IMR-90 (cell line): ENCODE measurements around the gene NXPE3. TPM values are rescaled to one million over a fixed set of nuclear protein-coding genes. Genes with fewer than 3 reads are reported as not detected.

Experiments used
- ATAC-seq: fragments of 200-7000 bp; cut with Tn5 transposase; 2 replicates; pipeline ENCODE4 v1.9.1; 2020; ENCODE audit warnings: low read depth, mild to moderate bottlenecking, moderate library complexity
- BruUV-seq: library from RNA; stranded (reverse); fragments of 400-500 nt; replicated peaks from 2 replicates; lab custom pipeline; 2021; lab: Mats Ljungman, UMichigan
- CTCF ChIA-PET: fragments of 300-600 bp; formaldehyde crosslinking; extraction: SDS; loops from one replicate; lab custom pipeline; 2021; ENCODE audit warnings: antibody characterized with exemption; lab: Yijun Ruan, JAX
- POLR2A ChIA-PET: fragments of 300-600 bp; sonication (Branson Sonifier 250); formaldehyde crosslinking; loops from one replicate; lab custom pipeline; 2022; ENCODE audit warnings: antibody characterized with exemption; ENCODE audit not compliant: unreplicated experiment; lab: Charles Lee
- DNase-seq: peaks from one replicate; pipeline ENCODE4 v3.0.0; 2013
- H2AFZ ChIP-seq: replicated peaks from 2 replicates; pipeline ENCODE3; 2013; ENCODE audit warnings: low read length, mild to moderate bottlenecking; ENCODE audit not compliant: poor library complexity
- H2AK5ac ChIP-seq: 2 replicates; pipeline ENCODE4 v1.6.1; 2013; ENCODE audit warnings: low read depth, low read length, inconsistent platforms
- H2AK9ac ChIP-seq: replicated peaks from 2 replicates; pipeline ENCODE3; 2013; ENCODE audit warnings: mild to moderate bottlenecking, low read depth, low read length, moderate library complexity; ENCODE audit not compliant: poor library complexity
- H2BK120ac ChIP-seq: 2 replicates; pipeline ENCODE4 v1.6.1; 2013; ENCODE audit warnings: low read depth, low read length, inconsistent platforms
- H2BK15ac ChIP-seq: 3 replicates; pipeline ENCODE4 v1.6.1; 2013; ENCODE audit warnings: low read depth, low read length, inconsistent platforms
- H2BK20ac ChIP-seq: 2 replicates; pipeline ENCODE4 v1.6.1; 2013; ENCODE audit warnings: low read depth, mild to moderate bottlenecking, inconsistent platforms, low read length, moderate library complexity
- H2BK5ac ChIP-seq: 2 replicates; pipeline ENCODE4 v1.6.1; 2013; ENCODE audit warnings: mild to moderate bottlenecking, low read depth, low read length, inconsistent platforms; ENCODE audit not compliant: poor library complexity, severe bottlenecking
- H3K14ac ChIP-seq: replicated peaks from 2 replicates; pipeline ENCODE4 v1.6.1; 2013; ENCODE audit warnings: low read depth, low read length, inconsistent platforms
- H3K18ac ChIP-seq: 2 replicates; pipeline ENCODE4 v1.6.1; 2013; ENCODE audit warnings: low read depth, low read length, control low read depth
- H3K23ac ChIP-seq: 2 replicates; pipeline ENCODE4 v1.6.1; 2013; ENCODE audit warnings: low read depth, low read length, inconsistent platforms
- H3K27ac ChIP-seq: 2 replicates; pipeline ENCODE4 v1.5.1; 2013; ENCODE audit warnings: mild to moderate bottlenecking, control low read depth, low read length; ENCODE audit not compliant: insufficient read depth
- H3K27me3 ChIP-seq: 2 replicates; pipeline ENCODE4 v1.6.1; 2013; ENCODE audit warnings: low read length; ENCODE audit not compliant: control insufficient read depth, insufficient read depth
- H3K36me3 ChIP-seq: 2 replicates; pipeline ENCODE4 v1.6.1; 2013; ENCODE audit warnings: low read length, mixed read lengths; ENCODE audit not compliant: control insufficient read depth, insufficient read depth
- H3K4ac ChIP-seq: 2 replicates; pipeline ENCODE4 v1.6.1; 2013; ENCODE audit warnings: low read depth, low read length, inconsistent platforms
- H3K4me1 ChIP-seq: 2 replicates; pipeline ENCODE4 v1.6.1; 2013; ENCODE audit warnings: low read length, mixed read lengths; ENCODE audit not compliant: control insufficient read depth, insufficient read depth
- H3K4me2 ChIP-seq: 2 replicates; pipeline ENCODE4 v1.6.1; 2013; ENCODE audit warnings: low read depth, mild to moderate bottlenecking, control low read depth, low read length, moderate library complexity
- H3K4me3 ChIP-seq: 2 replicates; pipeline ENCODE4 v1.5.1; 2013; ENCODE audit warnings: low read depth, mild to moderate bottlenecking, control low read depth, low read length, moderate library complexity; ENCODE audit not compliant: insufficient read depth
- H3K56ac ChIP-seq: 2 replicates; pipeline ENCODE4 v1.6.1; 2013; ENCODE audit warnings: low read length, inconsistent platforms; ENCODE audit not compliant: insufficient read depth; ENCODE audit errors: extremely low read depth
- H3K79me1 ChIP-seq, 2 experiments: 2 replicates each; pipeline ENCODE4 v1.6.1; 2013; ENCODE audit warnings: low read length in 2 of 2, inconsistent platforms in 1 of 2, low read depth in 1 of 2
- H3K9ac ChIP-seq: 2 replicates; pipeline ENCODE4 v1.6.1; 2013; ENCODE audit warnings: low read depth, low read length, control low read depth
- H3K9me1 ChIP-seq: 2 replicates; pipeline ENCODE4 v1.6.1; 2013; ENCODE audit warnings: low read length, inconsistent platforms; ENCODE audit not compliant: insufficient read depth
- H3K9me3 ChIP-seq: 2 replicates; pipeline ENCODE4 v1.6.1; 2013; ENCODE audit warnings: low read length; ENCODE audit not compliant: control insufficient read depth, insufficient read depth
- H4K20me1 ChIP-seq: 2 replicates; pipeline ENCODE4 v1.6.1; 2013; ENCODE audit warnings: low read length, inconsistent platforms; ENCODE audit not compliant: insufficient read depth
- H4K5ac ChIP-seq: 2 replicates; pipeline ENCODE4 v1.6.1; 2013; ENCODE audit warnings: mild to moderate bottlenecking, low read depth, low read length, control low read depth
- H4K8ac ChIP-seq, 2 experiments: 2 replicates each; pipeline ENCODE4 v1.6.1; 2013; ENCODE audit warnings: low read depth in 2 of 2, low read length in 2 of 2, control low read depth in 1 of 2, inconsistent platforms in 1 of 2
- H4K91ac ChIP-seq: 2 replicates; pipeline ENCODE4 v1.6.1; 2013; ENCODE audit warnings: low read depth, low read length, inconsistent platforms; ENCODE audit not compliant: insufficient read depth
- CEBPB ChIP-seq: IDR thresholded peaks from 2 replicates; pipeline ENCODE4 v1.6.1; 2012; ENCODE audit warnings: low read depth, low read length, improper control_type of control experiment
- CHD1 ChIP-seq: IDR thresholded peaks from 2 replicates; pipeline ENCODE4 v1.6.1; 2012; ENCODE audit warnings: low read depth, low read length, improper control_type of control experiment
- FOS ChIP-seq: fragments of 150-350 bp; IDR thresholded peaks from 2 replicates; pipeline ENCODE4 v1.6.1; 2016; ENCODE audit warnings: low read depth, low read length
- MAZ ChIP-seq: IDR thresholded peaks from 2 replicates; pipeline ENCODE4 v1.6.1; 2012; ENCODE audit warnings: low read depth, mild to moderate bottlenecking, low read length, improper control_type of control experiment, moderate library complexity, borderline replicate concordance
- MXI1 ChIP-seq: IDR thresholded peaks from 2 replicates; pipeline ENCODE4 v1.6.1; 2012; ENCODE audit warnings: low read depth, mild to moderate bottlenecking, low read length, moderate library complexity, borderline replicate concordance
- POLR2A ChIP-seq: IDR thresholded peaks from 2 replicates; pipeline ENCODE4 v1.6.1; 2012; ENCODE audit warnings: mild to moderate bottlenecking, low read depth, low read length
- RAD21 ChIP-seq: IDR thresholded peaks from 2 replicates; pipeline ENCODE4 v1.6.1; 2012; ENCODE audit warnings: low read length, improper control_type of control experiment
- RCOR1 ChIP-seq: IDR thresholded peaks from 2 replicates; pipeline ENCODE4 v1.6.1; 2012; ENCODE audit warnings: mild to moderate bottlenecking, low read length, improper control_type of control experiment; ENCODE audit not compliant: insufficient replicate concordance
- SMC3 ChIP-seq: fragments of 150-350 bp; IDR thresholded peaks from 2 replicates; pipeline ENCODE4 v1.6.1; 2016; ENCODE audit warnings: low read depth, mild to moderate bottlenecking, antibody characterized with exemption, low read length, moderate library complexity
- WGBS, 2 experiments: methylation state at CpG; one replicate each; pipeline versions ENCODE4 v1.1.5 to v1.1.7; 2013; ENCODE audit warnings: missing lambda C conversion rate in 2 of 2; ENCODE audit not compliant: insufficient read length in 1 of 2; ENCODE audit errors: extremely low coverage in 2 of 2; 5-methylcytosine and 5-hydroxymethylcytosine counted together
- dilution Hi-C: fragments of 300-500 bp; cut with HindIII; formaldehyde crosslinking; loops from one replicate; pipeline ENCODE4 v1.14.3; 2018; ENCODE audit warnings: low sequenced_read_pairs; ENCODE audit not compliant: unreplicated experiment
- in situ Hi-C: fragments of 300-500 bp; cut with MboI; formaldehyde crosslinking; loops from 3 replicates; pipeline ENCODE4 v1.14.3; 2019; ENCODE audit warnings: low sequenced_read_pairs, inconsistent platforms, mixed read lengths
- intact Hi-C: fragments of 100-400 bp; cut with micrococcal nuclease; formaldehyde crosslinking; loops from 2 replicates; pipeline ENCODE4 v1.10.0; 2022
- polyA plus RNA-seq, 3 experiments: library from polyadenylated mRNA; depleted of rRNA; stranded (reverse); fragments of >200 nt; gene quantifications; 2 replicates each; pipeline ENCODE4 v1.2.3, GENCODE V29; 2012; ENCODE audit warnings: low replicate concordance in 1 of 3
- total RNA-seq: library from RNA; depleted of rRNA; stranded (reverse); fragments of >200 nt; gene quantifications from 2 replicates; pipeline ENCODE4 v1.2.3, GENCODE V29; 2012
- TF ChIP-seq, protein P1 (sequence below): fragments of 150-350 bp; IDR thresholded peaks from 2 replicates; pipeline ENCODE4 v1.6.1; 2017; ENCODE audit warnings: mild to moderate bottlenecking, antibody characterized with exemption, low read length, low read depth
- TF ChIP-seq, protein P2 (sequence below): fragments of 150-350 bp; IDR thresholded peaks from 2 replicates; pipeline ENCODE4 v1.6.1; 2016; ENCODE audit warnings: low read depth, mild to moderate bottlenecking, low read length, moderate library complexity, borderline replicate concordance
- TF ChIP-seq, protein P3 (sequence below): conservative IDR thresholded peaks from 2 replicates; pipeline ENCODE4 v1.5.1; 2012; ENCODE audit warnings: mild to moderate bottlenecking, low read depth, low read length, improper control_type of control experiment

NXPE3 gene
- total and polyA plus RNA-seq, 2 of the 4 experiments (the other 2 are of a cell fraction), result 20.0 to 23.8 TPM

DNA sequence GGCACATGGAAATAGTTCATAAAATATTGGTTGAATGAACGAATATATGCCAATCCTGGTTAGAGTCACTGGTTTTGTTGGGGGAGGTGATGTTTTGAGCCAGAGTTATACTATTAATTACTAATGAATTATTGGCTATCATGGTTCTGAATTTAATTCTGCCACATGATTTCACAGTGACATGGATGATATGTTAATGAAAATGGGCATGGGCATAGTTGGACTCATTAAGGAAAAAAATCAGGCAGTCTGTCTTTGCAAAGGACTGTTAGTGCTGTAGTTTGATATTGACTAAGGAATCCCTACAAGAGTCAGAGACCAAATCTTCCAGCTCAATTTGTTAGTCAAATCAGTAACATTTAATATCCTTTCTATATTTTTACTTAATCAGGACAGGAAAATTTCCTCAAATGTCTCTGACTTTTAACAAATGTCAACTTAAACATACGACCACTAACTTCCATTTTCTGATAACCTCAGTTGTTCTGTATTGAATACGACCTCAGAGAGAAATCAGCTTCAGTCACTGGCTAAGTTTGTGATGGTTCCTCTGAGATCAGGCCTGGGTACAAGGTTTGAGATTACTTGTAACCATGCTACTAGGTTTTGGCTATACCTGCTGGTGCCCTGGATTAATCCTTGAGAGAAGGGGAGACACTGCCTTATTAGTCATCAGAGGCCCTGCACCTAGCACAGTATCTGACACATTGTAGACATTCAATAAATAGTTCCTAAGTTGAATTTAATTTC is 83.6 kb downstream of the NXPE3 start:
- WGBS, 2 experiments, result no CpG with 5 or more reads among the region's 3 CpGs
- no peak overlapping the region for H2BK20ac ChIP-seq
- CTCF ChIA-PET, result no interaction called here
- intact Hi-C loops, result no loop called here
- H3K23ac ChIP-seq, result no peak overlapping the region
- no peak overlapping the region for H2BK15ac ChIP-seq
- TF ChIP-seq, protein P1, sequence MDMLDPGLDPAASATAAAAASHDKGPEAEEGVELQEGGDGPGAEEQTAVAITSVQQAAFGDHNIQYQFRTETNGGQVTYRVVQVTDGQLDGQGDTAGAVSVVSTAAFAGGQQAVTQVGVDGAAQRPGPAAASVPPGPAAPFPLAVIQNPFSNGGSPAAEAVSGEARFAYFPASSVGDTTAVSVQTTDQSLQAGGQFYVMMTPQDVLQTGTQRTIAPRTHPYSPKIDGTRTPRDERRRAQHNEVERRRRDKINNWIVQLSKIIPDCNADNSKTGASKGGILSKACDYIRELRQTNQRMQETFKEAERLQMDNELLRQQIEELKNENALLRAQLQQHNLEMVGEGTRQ, result no peak
- TF ChIP-seq, protein P2, sequence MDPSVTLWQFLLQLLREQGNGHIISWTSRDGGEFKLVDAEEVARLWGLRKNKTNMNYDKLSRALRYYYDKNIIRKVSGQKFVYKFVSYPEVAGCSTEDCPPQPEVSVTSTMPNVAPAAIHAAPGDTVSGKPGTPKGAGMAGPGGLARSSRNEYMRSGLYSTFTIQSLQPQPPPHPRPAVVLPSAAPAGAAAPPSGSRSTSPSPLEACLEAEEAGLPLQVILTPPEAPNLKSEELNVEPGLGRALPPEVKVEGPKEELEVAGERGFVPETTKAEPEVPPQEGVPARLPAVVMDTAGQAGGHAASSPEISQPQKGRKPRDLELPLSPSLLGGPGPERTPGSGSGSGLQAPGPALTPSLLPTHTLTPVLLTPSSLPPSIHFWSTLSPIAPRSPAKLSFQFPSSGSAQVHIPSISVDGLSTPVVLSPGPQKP, result no peak
- peak; percentile 75 for TF ChIP-seq POLR2A
- no peak for TF ChIP-seq MAZ
- TF ChIP-seq MXI1, result no peak
- TF ChIP-seq RAD21, result no peak
- TF ChIP-seq CHD1, result no peak
- TF ChIP-seq, protein P3, sequence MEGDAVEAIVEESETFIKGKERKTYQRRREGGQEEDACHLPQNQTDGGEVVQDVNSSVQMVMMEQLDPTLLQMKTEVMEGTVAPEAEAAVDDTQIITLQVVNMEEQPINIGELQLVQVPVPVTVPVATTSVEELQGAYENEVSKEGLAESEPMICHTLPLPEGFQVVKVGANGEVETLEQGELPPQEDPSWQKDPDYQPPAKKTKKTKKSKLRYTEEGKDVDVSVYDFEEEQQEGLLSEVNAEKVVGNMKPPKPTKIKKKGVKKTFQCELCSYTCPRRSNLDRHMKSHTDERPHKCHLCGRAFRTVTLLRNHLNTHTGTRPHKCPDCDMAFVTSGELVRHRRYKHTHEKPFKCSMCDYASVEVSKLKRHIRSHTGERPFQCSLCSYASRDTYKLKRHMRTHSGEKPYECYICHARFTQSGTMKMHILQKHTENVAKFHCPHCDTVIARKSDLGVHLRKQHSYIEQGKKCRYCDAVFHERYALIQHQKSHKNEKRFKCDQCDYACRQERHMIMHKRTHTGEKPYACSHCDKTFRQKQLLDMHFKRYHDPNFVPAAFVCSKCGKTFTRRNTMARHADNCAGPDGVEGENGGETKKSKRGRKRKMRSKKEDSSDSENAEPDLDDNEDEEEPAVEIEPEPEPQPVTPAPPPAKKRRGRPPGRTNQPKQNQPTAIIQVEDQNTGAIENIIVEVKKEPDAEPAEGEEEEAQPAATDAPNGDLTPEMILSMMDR, result no peak
- no peak for TF ChIP-seq RCOR1
- TF ChIP-seq FOS, result 0 out of 2 replicates have a peak, but pooled peaks have one; percentile 5
- TF ChIP-seq CEBPB, result no peak
- no peak for TF ChIP-seq SMC3
- POLR2A ChIA-PET, result no interaction called here
- ATAC-seq, result no peak; the same call in 1 of the 2 replicates
- H2AK9ac ChIP-seq, result no peak overlapping the region
- H2BK120ac ChIP-seq, result no peak overlapping the region
- no peak overlapping the region for H3K14ac ChIP-seq
- H4K8ac ChIP-seq, result no peak overlapping the region
- no peak overlapping the region for H4K91ac ChIP-seq
- H3K4me3 ChIP-seq, result no peak overlapping the region
- peak overlapping the region; percentile 1 for H2BK5ac ChIP-seq
- DNase-seq, result peak; percentile 37
- H3K56ac ChIP-seq, result no peak overlapping the region
- no peaks in the 10 kb centered on the region for H3K9me3 ChIP-seq
- no peak overlapping the region for H3K9ac ChIP-seq
- peaks cover under 1% of the 10 kb centered on the region; the same call in 1 of the 2 replicates for H3K9me1 ChIP-seq
- no TSS peak for BruUV-seq
- no peak overlapping the region for H3K4ac ChIP-seq
- no peaks in the 10 kb centered on the region for H3K27me3 ChIP-seq
- in situ Hi-C loops, result no loop called here
- no peak overlapping the region for H4K5ac ChIP-seq
- H3K4me2 ChIP-seq, result no peak overlapping the region
- no peak overlapping the region for H3K18ac ChIP-seq
- H3K79me1 ChIP-seq, result peaks cover 7 to 14% of the 10 kb centered on the region in 2 experiments
- peaks cover 25% of the 10 kb centered on the region; the same call in 1 of the 2 replicates for H4K20me1 ChIP-seq
- H3K36me3 ChIP-seq, result peaks cover 19% of the 10 kb centered on the region
- no peak overlapping the region for H3K27ac ChIP-seq
- H3K4me1 ChIP-seq, result peaks cover 5% of the 10 kb centered on the region
- dilution Hi-C loops, result no loop called here
- no peak overlapping the region for H2AK5ac ChIP-seq
- H2AFZ ChIP-seq, result no peak overlapping the region
